C4-2B (cell line): ENCODE data around the gene ATP2B2.

ENCODE experiments used
- ZFX ChIP-seq: fragments of 450-650 bp; IDR thresholded peaks from 2 replicates; pipeline ENCODE4 v1.6.1; 2017
- TF ChIP-seq, protein P1 (sequence below): fragments of 450-650 bp; conservative IDR thresholded peaks from 2 replicates; pipeline ENCODE4 v1.5.1; 2017; ENCODE audit warnings: mild to moderate bottlenecking

GRCh38 chr3:10329495-10330015 lies 175.8 kb downstream of the ATP2B2 start:
- TF ChIP-seq, protein P1, sequence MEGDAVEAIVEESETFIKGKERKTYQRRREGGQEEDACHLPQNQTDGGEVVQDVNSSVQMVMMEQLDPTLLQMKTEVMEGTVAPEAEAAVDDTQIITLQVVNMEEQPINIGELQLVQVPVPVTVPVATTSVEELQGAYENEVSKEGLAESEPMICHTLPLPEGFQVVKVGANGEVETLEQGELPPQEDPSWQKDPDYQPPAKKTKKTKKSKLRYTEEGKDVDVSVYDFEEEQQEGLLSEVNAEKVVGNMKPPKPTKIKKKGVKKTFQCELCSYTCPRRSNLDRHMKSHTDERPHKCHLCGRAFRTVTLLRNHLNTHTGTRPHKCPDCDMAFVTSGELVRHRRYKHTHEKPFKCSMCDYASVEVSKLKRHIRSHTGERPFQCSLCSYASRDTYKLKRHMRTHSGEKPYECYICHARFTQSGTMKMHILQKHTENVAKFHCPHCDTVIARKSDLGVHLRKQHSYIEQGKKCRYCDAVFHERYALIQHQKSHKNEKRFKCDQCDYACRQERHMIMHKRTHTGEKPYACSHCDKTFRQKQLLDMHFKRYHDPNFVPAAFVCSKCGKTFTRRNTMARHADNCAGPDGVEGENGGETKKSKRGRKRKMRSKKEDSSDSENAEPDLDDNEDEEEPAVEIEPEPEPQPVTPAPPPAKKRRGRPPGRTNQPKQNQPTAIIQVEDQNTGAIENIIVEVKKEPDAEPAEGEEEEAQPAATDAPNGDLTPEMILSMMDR = no peak
- TF ChIP-seq ZFX = no peak
